Keratinocyte (primary cell): ENCODE data around the gene RAMP1.

Experiments
- EZH2 ChIP-seq: IDR thresholded peaks from one replicate; pipeline ENCODE4 v1.6.1; 2012; ENCODE audit warnings: inconsistent platforms, mild to moderate bottlenecking, low read length, moderate library complexity
- TF ChIP-seq, protein P1 (sequence below), 3 experiments: IDR thresholded peaks in 1 of 3; conservative IDR thresholded peaks in 1 of 3; optimal IDR thresholded peaks in 1 of 3; 2 replicates in 2 of 3; 3 replicates in 1 of 3; pipeline versions ENCODE3 to v1.5.1; 2011; ENCODE audit warnings: low read length in 3 of 3, mild to moderate bottlenecking in 3 of 3, moderate library complexity in 2 of 3, control low read depth in 1 of 3, inconsistent platforms in 1 of 3; ENCODE audit not compliant: insufficient read depth in 2 of 3; ENCODE audit errors: extremely low read depth in 1 of 3

- TF ChIP-seq, protein P1, sequence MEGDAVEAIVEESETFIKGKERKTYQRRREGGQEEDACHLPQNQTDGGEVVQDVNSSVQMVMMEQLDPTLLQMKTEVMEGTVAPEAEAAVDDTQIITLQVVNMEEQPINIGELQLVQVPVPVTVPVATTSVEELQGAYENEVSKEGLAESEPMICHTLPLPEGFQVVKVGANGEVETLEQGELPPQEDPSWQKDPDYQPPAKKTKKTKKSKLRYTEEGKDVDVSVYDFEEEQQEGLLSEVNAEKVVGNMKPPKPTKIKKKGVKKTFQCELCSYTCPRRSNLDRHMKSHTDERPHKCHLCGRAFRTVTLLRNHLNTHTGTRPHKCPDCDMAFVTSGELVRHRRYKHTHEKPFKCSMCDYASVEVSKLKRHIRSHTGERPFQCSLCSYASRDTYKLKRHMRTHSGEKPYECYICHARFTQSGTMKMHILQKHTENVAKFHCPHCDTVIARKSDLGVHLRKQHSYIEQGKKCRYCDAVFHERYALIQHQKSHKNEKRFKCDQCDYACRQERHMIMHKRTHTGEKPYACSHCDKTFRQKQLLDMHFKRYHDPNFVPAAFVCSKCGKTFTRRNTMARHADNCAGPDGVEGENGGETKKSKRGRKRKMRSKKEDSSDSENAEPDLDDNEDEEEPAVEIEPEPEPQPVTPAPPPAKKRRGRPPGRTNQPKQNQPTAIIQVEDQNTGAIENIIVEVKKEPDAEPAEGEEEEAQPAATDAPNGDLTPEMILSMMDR (optimal IDR thresholded peaks at IDR 0.05 in 1 of 3, IDR thresholded peaks at IDR 0.05 in 1 of 3, conservative IDR thresholded peaks at IDR 0.05 in 1 of 3; ENCODE audit: extremely low read depth in 1 of 3, insufficient read depth in 2 of 3, low read length in 3 of 3): no peak
- TF ChIP-seq EZH2: no peak
Measured at GRCh38 chr2:237909801-237910475, 50.5 kb downstream of the RAMP1 start.
